Measurements from ENCODE around the gene NME7. TPM values are rescaled to one million over a fixed set of nuclear protein-coding genes. Genes with fewer than 3 reads are reported as not detected.
"Not testable (repeated sequence)": the region's sequence is repeated elsewhere in the genome, so short reads cannot be mapped to it uniquely, and the experiment has no call there.

The NME7 gene
- polyA plus RNA-seq, 1 of the 3 experiments (the other 2 are of a cell fraction) = 13.7 TPM

DNA sequence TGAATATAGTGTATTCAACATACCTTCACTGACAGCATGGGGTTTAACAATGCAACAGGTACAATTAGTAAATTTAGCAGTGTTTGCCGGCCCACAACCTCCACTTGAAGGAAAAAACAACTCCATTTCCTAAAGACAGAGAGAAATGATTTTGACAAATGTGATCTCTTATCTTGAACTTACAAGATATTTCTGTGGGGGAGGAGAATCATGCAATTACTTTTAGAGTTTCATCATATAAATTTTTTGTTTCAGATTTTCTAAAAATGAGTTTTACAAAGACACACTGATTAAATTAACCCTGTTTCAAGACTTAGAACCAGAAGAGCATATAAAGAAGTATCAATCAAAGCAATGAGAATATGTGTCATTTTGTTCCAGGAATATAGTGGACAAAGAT lies 80.3 kb downstream of the NME7 start:
- 89% methylated on average over 1 of the region's 1 CpG for WGBS (ENCODE audit: low lambda C conversion rate)
- Histone ChIP-seq H3K4me2 (no peak overlapping the region), H3K79me2 (ENCODE audit: insufficient read depth) (no peaks in the 10 kb centered on the region), H3K27me3 (ENCODE audit: insufficient read depth) (no peaks in the 10 kb centered on the region), H4K20me1 (ENCODE audit: insufficient read depth) (no peaks in the 10 kb centered on the region), H3K27ac (ENCODE audit: low read depth in 2 of 2, low read length in 1 of 2) (peak overlapping the region in 1 of 2 experiments; percentile 60; a peak in 1 of 4 replicates), H3K4me1 (ENCODE audit: control insufficient read depth in 1 of 2, insufficient read depth in 2 of 2, low read depth in 1 of 2, low read length in 1 of 2) (no peaks in the 10 kb centered on the region; a peak in 2 of 4 replicates), H3K36me3 (replicated peaks in 1 of 2; ENCODE audit: control insufficient read depth in 1 of 2, insufficient read depth in 2 of 2, low read length in 1 of 2) (peaks cover 4 to 6% of the 10 kb centered on the region in 2 experiments), H3F3A (replicated peaks; ENCODE audit: insufficient read depth) (no peaks in the 10 kb centered on the region), H3K9me2 (no peaks in the 10 kb centered on the region), H3K9me3 (peaks cover 2% of the 10 kb centered on the region; the same call in 1 of the 2 replicates), H2AFZ (ENCODE audit: low read depth) (no peak overlapping the region), H3K9ac (no peak overlapping the region), H3K4me3 (ENCODE audit: low read depth in 2 of 2, low read length in 1 of 2) (no peak overlapping the region)
- DNase-seq = no peak
- ChIA-PET CTCF (no interaction called here), POLR2A (no interaction called here)
- TF ChIP-seq YY1 (IDR thresholded peaks at IDR 0.05; ENCODE audit: low read depth) = no peak
- TF ChIP-seq, protein P1, sequence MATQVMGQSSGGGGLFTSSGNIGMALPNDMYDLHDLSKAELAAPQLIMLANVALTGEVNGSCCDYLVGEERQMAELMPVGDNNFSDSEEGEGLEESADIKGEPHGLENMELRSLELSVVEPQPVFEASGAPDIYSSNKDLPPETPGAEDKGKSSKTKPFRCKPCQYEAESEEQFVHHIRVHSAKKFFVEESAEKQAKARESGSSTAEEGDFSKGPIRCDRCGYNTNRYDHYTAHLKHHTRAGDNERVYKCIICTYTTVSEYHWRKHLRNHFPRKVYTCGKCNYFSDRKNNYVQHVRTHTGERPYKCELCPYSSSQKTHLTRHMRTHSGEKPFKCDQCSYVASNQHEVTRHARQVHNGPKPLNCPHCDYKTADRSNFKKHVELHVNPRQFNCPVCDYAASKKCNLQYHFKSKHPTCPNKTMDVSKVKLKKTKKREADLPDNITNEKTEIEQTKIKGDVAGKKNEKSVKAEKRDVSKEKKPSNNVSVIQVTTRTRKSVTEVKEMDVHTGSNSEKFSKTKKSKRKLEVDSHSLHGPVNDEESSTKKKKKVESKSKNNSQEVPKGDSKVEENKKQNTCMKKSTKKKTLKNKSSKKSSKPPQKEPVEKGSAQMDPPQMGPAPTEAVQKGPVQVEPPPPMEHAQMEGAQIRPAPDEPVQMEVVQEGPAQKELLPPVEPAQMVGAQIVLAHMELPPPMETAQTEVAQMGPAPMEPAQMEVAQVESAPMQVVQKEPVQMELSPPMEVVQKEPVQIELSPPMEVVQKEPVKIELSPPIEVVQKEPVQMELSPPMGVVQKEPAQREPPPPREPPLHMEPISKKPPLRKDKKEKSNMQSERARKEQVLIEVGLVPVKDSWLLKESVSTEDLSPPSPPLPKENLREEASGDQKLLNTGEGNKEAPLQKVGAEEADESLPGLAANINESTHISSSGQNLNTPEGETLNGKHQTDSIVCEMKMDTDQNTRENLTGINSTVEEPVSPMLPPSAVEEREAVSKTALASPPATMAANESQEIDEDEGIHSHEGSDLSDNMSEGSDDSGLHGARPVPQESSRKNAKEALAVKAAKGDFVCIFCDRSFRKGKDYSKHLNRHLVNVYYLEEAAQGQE (IDR thresholded peaks at IDR 0.05; ENCODE audit: low read depth, low read length) = no peak
- TF ChIP-seq, protein P2, sequence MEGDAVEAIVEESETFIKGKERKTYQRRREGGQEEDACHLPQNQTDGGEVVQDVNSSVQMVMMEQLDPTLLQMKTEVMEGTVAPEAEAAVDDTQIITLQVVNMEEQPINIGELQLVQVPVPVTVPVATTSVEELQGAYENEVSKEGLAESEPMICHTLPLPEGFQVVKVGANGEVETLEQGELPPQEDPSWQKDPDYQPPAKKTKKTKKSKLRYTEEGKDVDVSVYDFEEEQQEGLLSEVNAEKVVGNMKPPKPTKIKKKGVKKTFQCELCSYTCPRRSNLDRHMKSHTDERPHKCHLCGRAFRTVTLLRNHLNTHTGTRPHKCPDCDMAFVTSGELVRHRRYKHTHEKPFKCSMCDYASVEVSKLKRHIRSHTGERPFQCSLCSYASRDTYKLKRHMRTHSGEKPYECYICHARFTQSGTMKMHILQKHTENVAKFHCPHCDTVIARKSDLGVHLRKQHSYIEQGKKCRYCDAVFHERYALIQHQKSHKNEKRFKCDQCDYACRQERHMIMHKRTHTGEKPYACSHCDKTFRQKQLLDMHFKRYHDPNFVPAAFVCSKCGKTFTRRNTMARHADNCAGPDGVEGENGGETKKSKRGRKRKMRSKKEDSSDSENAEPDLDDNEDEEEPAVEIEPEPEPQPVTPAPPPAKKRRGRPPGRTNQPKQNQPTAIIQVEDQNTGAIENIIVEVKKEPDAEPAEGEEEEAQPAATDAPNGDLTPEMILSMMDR (IDR thresholded peaks at IDR 0.05) = no peak
- TF ChIP-seq, protein P3, sequence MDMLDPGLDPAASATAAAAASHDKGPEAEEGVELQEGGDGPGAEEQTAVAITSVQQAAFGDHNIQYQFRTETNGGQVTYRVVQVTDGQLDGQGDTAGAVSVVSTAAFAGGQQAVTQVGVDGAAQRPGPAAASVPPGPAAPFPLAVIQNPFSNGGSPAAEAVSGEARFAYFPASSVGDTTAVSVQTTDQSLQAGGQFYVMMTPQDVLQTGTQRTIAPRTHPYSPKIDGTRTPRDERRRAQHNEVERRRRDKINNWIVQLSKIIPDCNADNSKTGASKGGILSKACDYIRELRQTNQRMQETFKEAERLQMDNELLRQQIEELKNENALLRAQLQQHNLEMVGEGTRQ (IDR thresholded peaks at IDR 0.05; ENCODE audit: borderline replicate concordance, low read depth, low read length) = no peak

DNA sequence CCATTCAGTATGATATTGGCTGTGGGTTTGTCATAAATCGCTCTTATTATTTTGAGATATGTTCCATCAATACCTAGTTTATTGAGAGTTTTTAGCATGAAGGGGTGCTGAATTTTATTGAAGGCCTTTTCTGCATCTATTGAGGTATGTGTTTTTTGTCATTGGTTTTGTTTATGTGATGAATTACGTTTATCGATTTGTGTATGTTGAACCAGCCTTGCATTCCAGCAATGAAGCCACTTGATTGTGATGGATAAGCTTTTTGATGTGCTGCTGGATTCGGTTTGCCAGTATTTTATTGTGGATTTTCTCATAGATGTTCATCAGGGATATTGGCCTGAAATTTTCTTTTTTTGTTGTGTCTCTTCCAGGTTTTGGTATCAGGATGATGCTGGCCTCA lies 86.0 kb downstream of the NME7 start:
- WGBS (ENCODE audit: low lambda C conversion rate) = 93% methylated on average over 4 of the region's 4 CpGs
- CTCF ChIA-PET; H3K4me3 ChIP-seq (ENCODE audit: low read depth in 2 of 2, low read length in 1 of 2); H3K27ac ChIP-seq (ENCODE audit: low read depth in 2 of 2, low read length in 1 of 2); POLR2A ChIA-PET; H3K36me3 ChIP-seq (replicated peaks in 1 of 2; ENCODE audit: control insufficient read depth in 1 of 2, insufficient read depth in 2 of 2, low read length in 1 of 2); H3K27me3 ChIP-seq (ENCODE audit: insufficient read depth); H3F3A ChIP-seq (replicated peaks; ENCODE audit: insufficient read depth); H2AFZ ChIP-seq (ENCODE audit: low read depth); H3K9me3 ChIP-seq; H3K9me2 ChIP-seq; H4K20me1 ChIP-seq (ENCODE audit: insufficient read depth); H3K4me1 ChIP-seq (ENCODE audit: control insufficient read depth in 1 of 2, insufficient read depth in 2 of 2, low read depth in 1 of 2, low read length in 1 of 2); H3K79me2 ChIP-seq (ENCODE audit: insufficient read depth); DNase-seq; H3K4me2 ChIP-seq; H3K9ac ChIP-seq: not testable (repeated sequence)

Data from SK-N-SH (cell line).